NB4 (cell line): ENCODE results near the gene C10orf105.

Experiments
- DNase-seq: peaks from one replicate; pipeline ENCODE4 v3.0.0; 2010; ENCODE audit warnings: low read depth
- H3K4me3 ChIP-seq: one replicate; pipeline ENCODE4 v1.5.1; 2011; ENCODE audit warnings: mild to moderate bottlenecking, low read depth, low read length, moderate library complexity
- CTCF ChIP-seq: IDR thresholded peaks from one replicate; pipeline ENCODE4 v1.5.1; 2012; ENCODE audit warnings: low read depth, low read length
- MAX ChIP-seq: IDR thresholded peaks from 2 replicates; pipeline ENCODE4 v1.6.1; 2011; ENCODE audit warnings: low read depth, low read length
- MYC ChIP-seq: IDR thresholded peaks from 2 replicates; pipeline ENCODE4 v1.6.1; 2011; ENCODE audit warnings: low read depth, low read length
- POLR2A ChIP-seq: IDR thresholded peaks from 2 replicates; pipeline ENCODE4 v1.6.1; 2011; ENCODE audit warnings: mild to moderate bottlenecking; ENCODE audit not compliant: insufficient read length; ENCODE audit errors: extremely low read depth

Gene C10orf105

GRCh38 chr10:71681977-71682376 is 37.6 kb downstream of the C10orf105 start:
- TF ChIP-seq POLR2A, result no peak
- TF ChIP-seq MAX, result no peak
- TF ChIP-seq CTCF, result no peak
- no peak for TF ChIP-seq MYC
- H3K4me3 ChIP-seq, result no peak overlapping the region
- no peak for DNase-seq

GRCh38 chr10:71679425-71679824 is 40.2 kb downstream of the C10orf105 start:
- no peak overlapping the region for H3K4me3 ChIP-seq
- no peak for TF ChIP-seq CTCF
- DNase-seq, result no peak

GRCh38 chr10:71678057-71678805 is 41.3 kb downstream of the C10orf105 start:
- DNase-seq, result peak; percentile 49
- no peak for TF ChIP-seq MYC
- TF ChIP-seq CTCF, result no peak
- no peak for TF ChIP-seq POLR2A
- no peak for TF ChIP-seq MAX
- no peak overlapping the region for H3K4me3 ChIP-seq

GRCh38 chr10:71677261-71677660 is 42.3 kb downstream of the C10orf105 start:
- no peak for TF ChIP-seq MAX
- no peak for TF ChIP-seq CTCF
- TF ChIP-seq MYC, result no peak
- TF ChIP-seq POLR2A, result no peak
- no peak overlapping the region for H3K4me3 ChIP-seq
- DNase-seq, result no peak

GRCh38 chr10:71675295-71675970 is 44.1 kb downstream of the C10orf105 start:
- no peak for TF ChIP-seq MYC
- no peak for TF ChIP-seq MAX
- no peak for TF ChIP-seq POLR2A
- TF ChIP-seq CTCF, result no peak
- no peak for DNase-seq
- no peak overlapping the region for H3K4me3 ChIP-seq
